ENCODE data around the gene KLF2. TPM values are rescaled to one million over a fixed set of nuclear protein-coding genes. Genes with fewer than 3 reads are reported as not detected.

Gene KLF2
- total RNA-seq, 4 donors from 2014 or later, result 16.5 to 139 (median 81.8) TPM

DNA sequence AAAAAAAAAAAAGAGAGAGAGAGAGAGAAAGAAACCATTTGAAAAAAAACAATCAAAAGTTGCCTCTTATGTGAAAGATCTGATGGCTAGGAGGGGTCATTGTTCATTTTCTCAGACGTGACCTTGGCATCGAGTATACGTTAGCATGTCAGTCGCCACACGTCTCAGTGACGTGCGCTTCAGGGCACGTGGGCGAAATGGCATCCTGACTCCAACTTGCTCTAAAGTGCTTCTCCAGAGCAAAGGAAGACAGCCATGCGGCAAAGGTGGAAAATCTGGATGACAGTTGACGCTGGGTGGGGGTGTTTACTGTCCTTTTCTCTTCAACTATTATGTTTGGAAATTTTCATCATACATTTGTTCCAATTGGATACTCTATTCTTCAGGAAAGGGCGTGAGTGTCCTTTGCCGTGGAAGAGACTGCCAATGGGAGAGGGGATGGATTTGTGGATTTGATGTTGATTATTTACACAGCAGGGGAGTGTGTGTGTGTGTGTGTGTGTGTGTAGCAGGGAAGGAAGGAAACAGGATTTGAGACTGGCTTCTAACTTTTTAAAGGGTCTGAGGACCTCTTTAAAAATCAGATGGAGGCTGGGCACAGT lies 25.0 kb downstream of the KLF2 start:
- no peak for TF ChIP-seq POLR2A (IDR thresholded peaks at IDR 0.05)
- TF ChIP-seq, protein P1, sequence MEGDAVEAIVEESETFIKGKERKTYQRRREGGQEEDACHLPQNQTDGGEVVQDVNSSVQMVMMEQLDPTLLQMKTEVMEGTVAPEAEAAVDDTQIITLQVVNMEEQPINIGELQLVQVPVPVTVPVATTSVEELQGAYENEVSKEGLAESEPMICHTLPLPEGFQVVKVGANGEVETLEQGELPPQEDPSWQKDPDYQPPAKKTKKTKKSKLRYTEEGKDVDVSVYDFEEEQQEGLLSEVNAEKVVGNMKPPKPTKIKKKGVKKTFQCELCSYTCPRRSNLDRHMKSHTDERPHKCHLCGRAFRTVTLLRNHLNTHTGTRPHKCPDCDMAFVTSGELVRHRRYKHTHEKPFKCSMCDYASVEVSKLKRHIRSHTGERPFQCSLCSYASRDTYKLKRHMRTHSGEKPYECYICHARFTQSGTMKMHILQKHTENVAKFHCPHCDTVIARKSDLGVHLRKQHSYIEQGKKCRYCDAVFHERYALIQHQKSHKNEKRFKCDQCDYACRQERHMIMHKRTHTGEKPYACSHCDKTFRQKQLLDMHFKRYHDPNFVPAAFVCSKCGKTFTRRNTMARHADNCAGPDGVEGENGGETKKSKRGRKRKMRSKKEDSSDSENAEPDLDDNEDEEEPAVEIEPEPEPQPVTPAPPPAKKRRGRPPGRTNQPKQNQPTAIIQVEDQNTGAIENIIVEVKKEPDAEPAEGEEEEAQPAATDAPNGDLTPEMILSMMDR (IDR thresholded peaks at IDR 0.05), result no peak
- H3K36me3 ChIP-seq, result no peaks in the 10 kb centered on the region
- DNase-seq, result no peak
- intact Hi-C loops (cut with DNase I; ENCODE audit: low total_unique reads), result no loop called here
- H3K9me3 ChIP-seq, result no peaks in the 10 kb centered on the region
- H3K27me3 ChIP-seq, result no peaks in the 10 kb centered on the region
- H3K27ac ChIP-seq, result peak overlapping the region in 1 of 2 donors; percentile 37
- H3K4me3 ChIP-seq, result no peak overlapping the region
- H3K4me1 ChIP-seq, result no peaks in the 10 kb centered on the region

DNA sequence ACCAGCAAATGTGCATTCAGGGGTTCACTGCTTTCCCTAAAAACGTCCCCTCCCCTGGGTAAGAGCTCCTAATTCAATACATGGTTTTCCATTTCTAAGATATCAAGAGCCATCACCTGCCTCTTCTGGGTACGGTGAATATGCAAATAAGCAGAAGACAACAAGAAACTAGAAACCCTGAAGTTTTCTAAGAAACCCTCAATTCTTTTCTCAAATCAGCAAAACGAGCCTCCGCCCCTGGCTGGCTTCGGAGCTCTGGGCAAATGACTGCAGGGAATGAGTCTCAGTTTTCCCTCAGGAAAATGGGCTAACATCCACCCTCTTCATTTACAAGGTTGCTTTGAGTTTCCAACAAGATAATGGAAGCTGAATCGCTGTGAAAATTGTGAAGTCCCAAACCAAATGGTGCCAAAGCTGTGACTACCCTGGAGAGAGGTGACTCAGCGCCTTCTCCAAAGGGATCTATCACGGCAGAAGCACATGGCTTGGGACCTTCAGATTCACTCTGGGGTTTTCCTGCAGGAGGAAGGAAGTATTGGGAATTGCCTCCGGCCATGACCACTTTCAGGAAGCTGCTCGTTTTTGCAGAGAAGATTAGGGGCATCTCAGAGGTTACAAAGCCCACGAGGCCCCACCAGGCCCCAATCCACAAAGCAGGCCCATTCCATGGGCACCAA lies 26.6 kb downstream of the KLF2 start:
- H3K4me1 ChIP-seq, result no peaks in the 10 kb centered on the region
- intact Hi-C loops (cut with DNase I; ENCODE audit: low total_unique reads), result no loop called here
- H3K36me3 ChIP-seq, result no peaks in the 10 kb centered on the region
- DNase-seq, result no peak
- TF ChIP-seq, protein P1 (IDR thresholded peaks at IDR 0.05), result no peak
- no peak for TF ChIP-seq POLR2A (IDR thresholded peaks at IDR 0.05)
- H3K9me3 ChIP-seq, result no peaks in the 10 kb centered on the region
- no peak overlapping the region for H3K27ac ChIP-seq
- no peak overlapping the region for H3K4me3 ChIP-seq
- H3K27me3 ChIP-seq, result no peaks in the 10 kb centered on the region

DNA sequence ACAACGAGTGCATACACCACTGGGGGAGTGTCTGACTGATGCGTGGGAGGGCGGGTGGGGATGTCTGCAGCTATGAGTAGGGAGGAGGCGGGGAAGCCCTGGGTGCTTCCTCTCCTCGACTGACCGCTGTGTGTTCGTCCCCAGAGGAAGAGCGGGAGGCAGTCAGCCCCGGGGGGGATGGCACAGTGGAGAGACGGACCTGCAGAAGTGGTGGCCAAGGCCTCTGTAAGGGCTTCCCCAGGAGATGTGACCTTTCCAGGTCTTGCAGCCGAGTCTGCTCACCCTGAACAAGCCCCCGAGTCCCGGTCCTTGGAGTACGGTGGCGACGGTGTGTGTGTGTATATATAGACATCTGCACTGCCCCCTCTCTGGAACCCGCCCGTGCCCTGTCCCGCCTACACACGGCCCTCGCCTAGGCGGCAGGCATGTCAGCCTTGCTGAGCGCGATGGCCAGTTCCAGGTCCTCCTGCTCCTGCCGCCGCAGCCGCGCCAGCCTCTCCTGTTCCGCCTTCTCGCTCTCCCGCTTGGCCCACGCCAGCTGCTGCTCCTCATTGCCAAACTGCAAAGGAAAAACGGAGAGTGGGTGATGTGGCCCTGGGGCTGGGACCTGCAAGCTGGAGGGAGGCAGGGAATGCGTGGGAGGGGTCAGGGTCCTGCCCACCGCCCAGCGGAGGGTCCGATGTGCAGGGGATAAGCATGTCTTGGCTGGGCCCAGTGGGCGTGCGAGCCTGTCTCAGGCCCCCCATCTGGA lies 30.8 kb downstream of the KLF2 start:
- no peaks in the 10 kb centered on the region for H3K36me3 ChIP-seq
- peak overlapping the region in 1 of 2 donors; percentile 16 for H3K4me3 ChIP-seq
- no peaks in the 10 kb centered on the region for H3K4me1 ChIP-seq
- peak in 1 of 2 donors; percentile 54 for DNase-seq
- H3K27ac ChIP-seq, result peak overlapping the region in 1 of 2 donors; percentile 41
- intact Hi-C loops (cut with DNase I; ENCODE audit: low total_unique reads), result no loop called here
- no peaks in the 10 kb centered on the region for H3K27me3 ChIP-seq
- TF ChIP-seq, protein P1 (IDR thresholded peaks at IDR 0.05), result no peak
- TF ChIP-seq POLR2A (IDR thresholded peaks at IDR 0.05), result no peak
- no peaks in the 10 kb centered on the region for H3K9me3 ChIP-seq

DNA sequence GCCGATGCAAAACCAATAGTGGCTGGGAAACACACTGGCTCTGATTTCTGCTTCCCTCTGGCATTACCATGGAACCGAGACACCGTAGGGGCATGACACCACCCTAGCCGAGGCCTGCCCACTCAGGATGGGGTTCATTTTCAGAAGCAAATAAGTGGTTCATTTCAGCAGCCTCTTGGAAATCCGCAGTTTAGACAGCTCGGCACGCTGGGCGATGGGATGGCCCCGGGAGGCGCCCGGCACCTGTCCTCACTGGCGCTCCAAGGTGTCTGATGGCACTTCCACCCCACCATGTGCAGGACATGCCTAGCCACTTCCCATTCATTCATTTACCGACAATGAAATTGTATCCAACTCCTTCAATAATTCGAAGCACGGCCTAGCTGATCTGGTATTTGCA lies 33.8 kb downstream of the KLF2 start:
- no peak for DNase-seq
- Histone ChIP-seq H3K36me3 (no peaks in the 10 kb centered on the region), H3K4me1 (no peaks in the 10 kb centered on the region), H3K4me3 (no peak overlapping the region), H3K27me3 (no peaks in the 10 kb centered on the region), H3K9me3 (no peaks in the 10 kb centered on the region), H3K27ac (no peak overlapping the region)
- intact Hi-C loops (cut with DNase I; ENCODE audit: low total_unique reads), result no loop called here
- TF ChIP-seq, protein P1 (IDR thresholded peaks at IDR 0.05), result no peak
- TF ChIP-seq POLR2A (IDR thresholded peaks at IDR 0.05), result no peak

DNA sequence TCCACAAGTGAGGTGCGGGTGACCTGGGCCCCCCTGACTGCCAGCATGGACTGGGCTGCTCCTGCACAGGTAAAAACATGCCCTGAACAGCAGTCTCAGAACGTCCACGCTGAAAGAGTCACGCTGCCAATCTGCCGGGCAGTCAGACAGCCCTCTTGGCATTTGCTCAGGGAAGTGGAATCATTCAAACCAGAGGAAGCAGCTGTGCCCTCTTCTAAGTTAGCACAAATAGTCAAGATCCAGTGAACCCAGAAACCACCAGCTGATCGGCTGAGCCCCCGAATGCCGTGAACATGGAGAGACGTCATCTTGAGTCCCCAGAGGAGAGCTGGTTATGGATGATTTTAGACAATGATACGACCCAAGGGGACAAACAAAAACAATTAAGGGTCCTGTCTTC lies 34.4 kb downstream of the KLF2 start:
- H3K4me3 ChIP-seq, result no peak overlapping the region
- no peaks in the 10 kb centered on the region for H3K9me3 ChIP-seq
- no peaks in the 10 kb centered on the region for H3K4me1 ChIP-seq
- no peak overlapping the region for H3K27ac ChIP-seq
- TF ChIP-seq, protein P1 (IDR thresholded peaks at IDR 0.05), result no peak
- TF ChIP-seq POLR2A (IDR thresholded peaks at IDR 0.05), result no peak
- no peaks in the 10 kb centered on the region for H3K27me3 ChIP-seq
- H3K36me3 ChIP-seq, result no peaks in the 10 kb centered on the region
- DNase-seq, result no peak
- intact Hi-C loops (cut with DNase I; ENCODE audit: low total_unique reads), result no loop called here

Measured in uterus (tissue), 4 donors.